ENCODE measurements around the gene CD34. TPM values are rescaled to one million over a fixed set of nuclear protein-coding genes. Genes with fewer than 3 reads are reported as not detected.
A peak's percentile ranks its signal among the peaks of the same experiment; 100 is the strongest.

CD34 gene
- total RNA-seq, 2 donors from 2014 or later, result 0.20 TPM; not detected in 1

- Mint-ChIP-seq H3K27me3 (peaks cover 7% of the 10 kb centered on the region), H3K4me3 (no peak overlapping the region), H3K27ac (no peak overlapping the region), H3K4me1 (peaks cover 3% of the 10 kb centered on the region), H3K36me3 (ENCODE audit: low read depth) (no peaks in the 10 kb centered on the region)
- no peaks in the 10 kb centered on the region for H3K9me3 ChIP-seq (ENCODE audit: control insufficient read depth, low read length, poor library complexity, severe bottlenecking)
- ATAC-seq, result no peak
- no peak for DNase-seq
Measured at GRCh38 chr1:207902566-207902965, 8.4 kb downstream of the CD34 start.

GRCh38 chr1:207901041-207901653, 9.8 kb downstream of the CD34 start:
- no peaks in the 10 kb centered on the region for H3K9me3 ChIP-seq (ENCODE audit: control insufficient read depth, low read length, poor library complexity, severe bottlenecking)
- DNase-seq (no peak), ATAC-seq (no peak)
- Mint-ChIP-seq H3K27ac (peak overlapping the region; percentile 8), H3K36me3 (ENCODE audit: low read depth) (no peaks in the 10 kb centered on the region), H3K27me3 (peaks cover 2% of the 10 kb centered on the region), H3K4me3 (no peak overlapping the region), H3K4me1 (peaks cover 3% of the 10 kb centered on the region)

GRCh38 chr1:207898836-207899235, 12.1 kb downstream of the CD34 start:
- ATAC-seq (no peak), DNase-seq (no peak)
- no peaks in the 10 kb centered on the region for H3K9me3 ChIP-seq (ENCODE audit: control insufficient read depth, low read length, poor library complexity, severe bottlenecking)
- Mint-ChIP-seq H3K36me3 (ENCODE audit: low read depth) (no peaks in the 10 kb centered on the region), H3K4me3 (no peak overlapping the region), H3K4me1 (peaks cover 6% of the 10 kb centered on the region), H3K27ac (no peak overlapping the region), H3K27me3 (peaks cover 13% of the 10 kb centered on the region)

GRCh38 chr1:207898260-207898659, 12.7 kb downstream of the CD34 start:
- Mint-ChIP-seq H3K4me1 (peaks cover 6% of the 10 kb centered on the region), H3K4me3 (no peak overlapping the region), H3K27ac (no peak overlapping the region), H3K27me3 (peaks cover 13% of the 10 kb centered on the region), H3K36me3 (ENCODE audit: low read depth) (no peaks in the 10 kb centered on the region)
- ATAC-seq (no peak), DNase-seq (no peak)
- no peaks in the 10 kb centered on the region for H3K9me3 ChIP-seq (ENCODE audit: control insufficient read depth, low read length, poor library complexity, severe bottlenecking)

- ATAC-seq (no peak), DNase-seq (no peak)
- H3K9me3 ChIP-seq (ENCODE audit: control insufficient read depth, low read length, poor library complexity, severe bottlenecking), result no peaks in the 10 kb centered on the region
- H3K4me1 Mint-ChIP-seq, result peaks cover 6% of the 10 kb centered on the region
- no peaks in the 10 kb centered on the region for H3K36me3 Mint-ChIP-seq (ENCODE audit: low read depth)
- H3K27me3 Mint-ChIP-seq, result peaks cover 13% of the 10 kb centered on the region
- H3K4me3 Mint-ChIP-seq, result no peak overlapping the region
- no peak overlapping the region for H3K27ac Mint-ChIP-seq
Measured at GRCh38 chr1:207897188-207897587, 13.7 kb downstream of the CD34 start.

GRCh38 chr1:207896547-207896946, 14.4 kb downstream of the CD34 start:
- Mint-ChIP-seq H3K4me3 (no peak overlapping the region), H3K4me1 (peaks cover 6% of the 10 kb centered on the region), H3K36me3 (ENCODE audit: low read depth) (no peaks in the 10 kb centered on the region), H3K27me3 (peaks cover 13% of the 10 kb centered on the region), H3K27ac (no peak overlapping the region)
- no peaks in the 10 kb centered on the region for H3K9me3 ChIP-seq (ENCODE audit: control insufficient read depth, low read length, poor library complexity, severe bottlenecking)
- no peak for ATAC-seq
- DNase-seq, result no peak

GRCh38 chr1:207894704-207895103, 16.2 kb downstream of the CD34 start:
- H3K27ac Mint-ChIP-seq, result no peak overlapping the region
- no peaks in the 10 kb centered on the region for H3K36me3 Mint-ChIP-seq (ENCODE audit: low read depth)
- H3K27me3 Mint-ChIP-seq, result peaks cover 13% of the 10 kb centered on the region
- DNase-seq (no peak), ATAC-seq (no peak)
- H3K4me3 Mint-ChIP-seq, result no peak overlapping the region
- peaks cover 4% of the 10 kb centered on the region for H3K4me1 Mint-ChIP-seq
- no peaks in the 10 kb centered on the region for H3K9me3 ChIP-seq (ENCODE audit: control insufficient read depth, low read length, poor library complexity, severe bottlenecking)

- H3K27ac Mint-ChIP-seq, result no peak overlapping the region
- DNase-seq, result no peak
- H3K4me1 Mint-ChIP-seq, result peaks cover 8% of the 10 kb centered on the region
- H3K4me3 Mint-ChIP-seq, result no peak overlapping the region
- H3K27me3 Mint-ChIP-seq, result peaks cover 18% of the 10 kb centered on the region
- H3K36me3 Mint-ChIP-seq (ENCODE audit: low read depth), result no peaks in the 10 kb centered on the region
- H3K9me3 ChIP-seq (ENCODE audit: control insufficient read depth, low read length, poor library complexity, severe bottlenecking), result no peaks in the 10 kb centered on the region
- no peak for ATAC-seq
Measured at GRCh38 chr1:207893737-207894582, 17.0 kb downstream of the CD34 start.

GRCh38 chr1:207892764-207893163, 18.2 kb downstream of the CD34 start:
- no peak overlapping the region for H3K4me3 Mint-ChIP-seq
- H3K4me1 Mint-ChIP-seq, result peaks cover 11% of the 10 kb centered on the region
- no peaks in the 10 kb centered on the region for H3K9me3 ChIP-seq (ENCODE audit: control insufficient read depth, low read length, poor library complexity, severe bottlenecking)
- no peak overlapping the region for H3K27ac Mint-ChIP-seq
- peaks cover 18% of the 10 kb centered on the region for H3K27me3 Mint-ChIP-seq
- no peak for DNase-seq
- peaks cover 3% of the 10 kb centered on the region for H3K36me3 Mint-ChIP-seq (ENCODE audit: low read depth)
- ATAC-seq, result no peak

GRCh38 chr1:207891148-207891547, 19.8 kb downstream of the CD34 start:
- H3K27ac Mint-ChIP-seq, result no peak overlapping the region
- H3K4me1 Mint-ChIP-seq, result peaks cover 18% of the 10 kb centered on the region
- H3K4me3 Mint-ChIP-seq, result no peak overlapping the region
- DNase-seq (no peak), ATAC-seq (no peak)
- H3K27me3 Mint-ChIP-seq, result peaks cover 23% of the 10 kb centered on the region
- H3K36me3 Mint-ChIP-seq (ENCODE audit: low read depth), result peaks cover 5% of the 10 kb centered on the region
- H3K9me3 ChIP-seq (ENCODE audit: control insufficient read depth, low read length, poor library complexity, severe bottlenecking), result no peaks in the 10 kb centered on the region

GRCh38 chr1:207890136-207890738, 20.7 kb downstream of the CD34 start:
- Mint-ChIP-seq H3K36me3 (ENCODE audit: low read depth) (peaks cover 5% of the 10 kb centered on the region), H3K4me1 (peaks cover 21% of the 10 kb centered on the region), H3K4me3 (no peak overlapping the region), H3K27ac (no peak overlapping the region), H3K27me3 (peaks cover 19% of the 10 kb centered on the region)
- no peaks in the 10 kb centered on the region for H3K9me3 ChIP-seq (ENCODE audit: control insufficient read depth, low read length, poor library complexity, severe bottlenecking)
- no peak for ATAC-seq
- DNase-seq, result no peak

- Mint-ChIP-seq H3K36me3 (ENCODE audit: low read depth) (peaks cover 7% of the 10 kb centered on the region), H3K27me3 (peaks cover 13% of the 10 kb centered on the region), H3K27ac (no peak overlapping the region), H3K4me1 (peaks cover 31% of the 10 kb centered on the region), H3K4me3 (no peak overlapping the region)
- H3K9me3 ChIP-seq (ENCODE audit: control insufficient read depth, low read length, poor library complexity, severe bottlenecking), result no peaks in the 10 kb centered on the region
- DNase-seq (no peak), ATAC-seq (no peak)
Measured at GRCh38 chr1:207888652-207889051, 22.3 kb downstream of the CD34 start.

GRCh38 chr1:207887542-207888201, 23.3 kb downstream of the CD34 start:
- peaks cover 40% of the 10 kb centered on the region for H3K4me1 Mint-ChIP-seq
- peaks cover 7% of the 10 kb centered on the region for H3K36me3 Mint-ChIP-seq (ENCODE audit: low read depth)
- H3K4me3 Mint-ChIP-seq, result no peak overlapping the region
- ATAC-seq (no peak), DNase-seq (no peak)
- H3K9me3 ChIP-seq (ENCODE audit: control insufficient read depth, low read length, poor library complexity, severe bottlenecking), result no peaks in the 10 kb centered on the region
- peaks cover 13% of the 10 kb centered on the region for H3K27me3 Mint-ChIP-seq
- no peak overlapping the region for H3K27ac Mint-ChIP-seq

All from T-helper 17 cell (primary cell).